GM19099 (cell line): ENCODE measurements around the gene PGF.

ENCODE experiments used
- POLR2A ChIP-seq: IDR thresholded peaks from 3 replicates; pipeline ENCODE4 v1.6.1; 2011; ENCODE audit warnings: low read depth; ENCODE audit not compliant: insufficient read length; ENCODE audit errors: extremely low read depth

PGF gene

GRCh38 chr14:74891870-74892269, 63.5 kb downstream of the PGF start:
- TF ChIP-seq POLR2A = no peak
